OCI-LY7 (cell line): ENCODE measurements around the gene CMTM4. TPM values are rescaled to one million over a fixed set of nuclear protein-coding genes. Genes with fewer than 3 reads are reported as not detected.

Experiments used
- BruUV-seq: library from RNA; stranded (reverse); fragments of 400-500 nt; replicated peaks from 2 replicates; lab custom pipeline; 2021; lab: Mats Ljungman, UMichigan
- CTCF ChIA-PET: fragments of 300-600 bp; sonication (Branson Sonifier 250); formaldehyde crosslinking; loops from one replicate; lab custom pipeline; 2022; ENCODE audit warnings: antibody characterized with exemption; ENCODE audit not compliant: unreplicated experiment; lab: Charles Lee
- POLR2A ChIA-PET: fragments of 300-600 bp; sonication (Branson Sonifier 250); formaldehyde crosslinking; loops from one replicate; lab custom pipeline; 2022; ENCODE audit warnings: antibody characterized with exemption; lab: Charles Lee
- DNase-seq: peaks from one replicate; pipeline ENCODE4 v3.0.0-alpha.2; 2015; ENCODE audit warnings: low spot score
- H2AFZ ChIP-seq: fragments of 200-600 bp; sonication (generic), shearing (Covaris generic); 2 replicates; pipeline ENCODE4 v1.6.1; 2014; ENCODE audit warnings: mild to moderate bottlenecking, antibody characterized with exemption, low read length, moderate library complexity
- H3K27ac ChIP-seq: fragments of 200-600 bp; sonication (generic); 2 replicates; pipeline ENCODE4 v1.5.1; 2014; ENCODE audit warnings: mixed run types, low read depth, mild to moderate bottlenecking, moderate library complexity, low read length, inconsistent platforms; ENCODE audit not compliant: poor library complexity, severe bottlenecking
- H3K36me3 ChIP-seq: fragments of 200-600 bp; sonication (generic); 2 replicates; pipeline ENCODE4 v1.6.1; 2014; ENCODE audit warnings: mild to moderate bottlenecking, antibody characterized with exemption, low read length, moderate library complexity, mixed read lengths; ENCODE audit not compliant: insufficient read depth
- H3K4me1 ChIP-seq: fragments of 200-600 bp; sonication (generic); 2 replicates; pipeline ENCODE4 v1.5.1; 2014; ENCODE audit warnings: mild to moderate bottlenecking, low read length; ENCODE audit not compliant: insufficient read depth, poor library complexity, severe bottlenecking
- H3K4me2 ChIP-seq: fragments of 200-600 bp; sonication (generic); 2 replicates; pipeline ENCODE4 v1.6.1; 2014; ENCODE audit warnings: mild to moderate bottlenecking, low read length
- H3K4me3 ChIP-seq: fragments of 200-600 bp; sonication (generic); 2 replicates; pipeline ENCODE4 v1.5.1; 2014; ENCODE audit warnings: mild to moderate bottlenecking, low read depth, low read length; ENCODE audit not compliant: poor library complexity, severe bottlenecking
- H3K79me2 ChIP-seq: fragments of 200-600 bp; sonication (generic); 2 replicates; pipeline ENCODE4 v1.6.1; 2016; ENCODE audit warnings: low read depth, mild to moderate bottlenecking, low read length, moderate library complexity, mixed read lengths; ENCODE audit not compliant: insufficient read depth
- H3K9me2 ChIP-seq: fragments of 200-600 bp; sonication (generic); 2 replicates; pipeline ENCODE4 v1.6.1; 2016; ENCODE audit warnings: mild to moderate bottlenecking, low read length, mixed read lengths; ENCODE audit not compliant: insufficient read depth
- H3K9me3 ChIP-seq: fragments of 200-600 bp; sonication (generic); 2 replicates; pipeline ENCODE4 v1.6.1; 2014; ENCODE audit warnings: mild to moderate bottlenecking, mixed run types, low read length, mixed read lengths
- H4K20me1 ChIP-seq: fragments of 200-600 bp; sonication (generic); 2 replicates; pipeline ENCODE4 v1.6.1; 2014; ENCODE audit warnings: mild to moderate bottlenecking, antibody characterized with exemption, low read length, moderate library complexity, mixed read lengths; ENCODE audit not compliant: insufficient read depth
- CTCF ChIP-seq: fragments of 200-600 bp; sonication (generic); conservative IDR thresholded peaks from 2 replicates; pipeline ENCODE4 v1.5.1; 2014; ENCODE audit warnings: mild to moderate bottlenecking, antibody characterized with exemption, low read length, moderate library complexity, mixed read lengths
- EZH2phosphoT487 ChIP-seq: fragments of 200-600 bp; sonication (generic); IDR thresholded peaks from 2 replicates; pipeline ENCODE4 v1.6.1; 2018; ENCODE audit warnings: low read depth, borderline replicate concordance, mild to moderate bottlenecking, mixed run types, antibody characterized with exemption, low read length, moderate library complexity, mixed read lengths
- intact Hi-C: fragments of 100-400 bp; cut with micrococcal nuclease; formaldehyde crosslinking; loops from one replicate; pipeline ENCODE4 v1.10.0; 2022; ENCODE audit not compliant: unreplicated experiment
- total RNA-seq, 2 experiments: library from RNA; depleted of rRNA in 1 of 2; stranded (reverse); fragments of >200 nt in 1 of 2; shearing (Covaris generic) in 1 of 2; gene quantifications; 2 replicates each; pipeline ENCODE4 v1.2.3, GENCODE V29; 2014 to 2022

CMTM4 gene
- total RNA-seq, 2 experiments from 2014 or later, result 0.03 to 1.3 TPM

- H3K9me2 ChIP-seq, result no peaks in the 10 kb centered on the region
- H4K20me1 ChIP-seq, result no peaks in the 10 kb centered on the region
- intact Hi-C loops, result no loop called here
- H3K36me3 ChIP-seq, result no peaks in the 10 kb centered on the region
- no peaks in the 10 kb centered on the region for H3K79me2 ChIP-seq
- no peaks in the 10 kb centered on the region for H3K4me1 ChIP-seq
- TF ChIP-seq CTCF (no peak), EZH2phosphoT487 (no peak)
- no peak overlapping the region for H2AFZ ChIP-seq
- no peak overlapping the region for H3K4me3 ChIP-seq
- DNase-seq, result no peak
- no peaks in the 10 kb centered on the region for H3K9me3 ChIP-seq
- ChIA-PET CTCF (no interaction called here), POLR2A (no interaction called here)
- H3K4me2 ChIP-seq, result no peak overlapping the region
- no peak overlapping the region for H3K27ac ChIP-seq
- BruUV-seq, result no TSS peak
These were observed 9.9 kb upstream of the CMTM4 start for GRCh38 chr16:66706506-66706880.

GRCh38 chr16:66705790-66706505, 9.4 kb upstream of the CMTM4 start:
- H2AFZ ChIP-seq, result no peak overlapping the region

More at GRCh38 chr16:66705790-66706505, 9.4 kb upstream of the CMTM4 start:
- no peaks in the 10 kb centered on the region for H4K20me1 ChIP-seq
- H3K36me3 ChIP-seq, result no peaks in the 10 kb centered on the region
- H3K4me2 ChIP-seq, result no peak overlapping the region
- POLR2A ChIA-PET, result no interaction called here
- H3K4me3 ChIP-seq, result no peak overlapping the region
- no peak for TF ChIP-seq EZH2phosphoT487
- TF ChIP-seq CTCF, result no peak
- no peaks in the 10 kb centered on the region for H3K9me3 ChIP-seq
- no peak for DNase-seq
- peaks cover 4% of the 10 kb centered on the region for H3K4me1 ChIP-seq
- BruUV-seq, result no TSS peak
- no peaks in the 10 kb centered on the region for H3K9me2 ChIP-seq
- H3K79me2 ChIP-seq, result no peaks in the 10 kb centered on the region
- CTCF ChIA-PET, result no interaction called here
- intact Hi-C loops, result no loop called here
- no peak overlapping the region for H3K27ac ChIP-seq
